Suprapubic skin (tissue), 4 donors: ENCODE data around the gene FOXK1. TPM values are rescaled to one million over a fixed set of nuclear protein-coding genes. Genes with fewer than 3 reads are reported as not detected.

Experiments used
- DNase-seq, 2 donors: peaks; one replicate each; pipeline ENCODE4 v3.0.0-alpha.2; 2019; ENCODE audit warnings: low spot score in 2 of 2
- H3K27ac ChIP-seq: fragments of 200-600 bp; sonication (generic); one replicate; pipeline ENCODE4 v1.5.1; 2019
- H3K27me3 ChIP-seq: fragments of 200-600 bp; sonication (generic); one replicate; pipeline ENCODE4 v1.5.1; 2019
- H3K36me3 ChIP-seq: fragments of 200-600 bp; sonication (generic); one replicate; pipeline ENCODE4 v1.5.1; 2019
- H3K4me1 ChIP-seq: fragments of 200-600 bp; sonication (generic); one replicate; pipeline ENCODE4 v1.5.1; 2019
- H3K4me3 ChIP-seq: fragments of 200-600 bp; sonication (generic); one replicate; pipeline ENCODE4 v1.5.1; 2019; ENCODE audit warnings: mild to moderate bottlenecking
- H3K9me3 ChIP-seq: fragments of 200-600 bp; sonication (generic); one replicate; pipeline ENCODE4 v1.5.1; 2019
- CTCF ChIP-seq, 2 donors: fragments of 200-600 bp in 1 of 2; fragments of 450-650 bp in 1 of 2; sonication (generic) in 1 of 2; IDR thresholded peaks; one replicate each; pipeline ENCODE4 v1.5.1; 2016 to 2019; ENCODE audit warnings: antibody characterized with exemption in 2 of 2, mild to moderate bottlenecking in 1 of 2, moderate library complexity in 1 of 2
- EP300 ChIP-seq: sonication (generic); formaldehyde crosslinking; IDR thresholded peaks from one replicate; pipeline ENCODE4 v1.6.1; 2017; ENCODE audit warnings: antibody characterized with exemption
- POLR2A ChIP-seq, 2 donors: fragments of 450-650 bp; IDR thresholded peaks; one replicate each; pipeline ENCODE4 v1.6.1; 2017; ENCODE audit warnings: antibody characterized with exemption in 2 of 2, mild to moderate bottlenecking in 2 of 2, moderate library complexity in 2 of 2
- POLR2AphosphoS5 ChIP-seq, 3 donors: sonication (generic); formaldehyde crosslinking; IDR thresholded peaks; one replicate each; pipeline ENCODE4 v1.6.1; 2017; ENCODE audit warnings: antibody characterized with exemption in 3 of 3
- WGBS: methylation state at CpG from one replicate; pipeline ENCODE4 v1.1.5; 2018; 5-methylcytosine and 5-hydroxymethylcytosine counted together
- total RNA-seq, 4 donors: library from RNA; depleted of rRNA; stranded (reverse); fragments of >200 nt; gene quantifications; one replicate each; pipeline ENCODE4 v1.1.0, GENCODE V29; 2016

FOXK1 gene
- total RNA-seq, 4 donors from 2014 or later: 37.5 to 68.5 (median 46.6) TPM

- peaks cover 4% of the 10 kb centered on the region for H3K4me1 ChIP-seq
- no peaks in the 10 kb centered on the region for H3K36me3 ChIP-seq
- DNase-seq: no peak
- WGBS: 94% methylated on average over 14 of the region's 26 CpGs
- H3K9me3 ChIP-seq: no peaks in the 10 kb centered on the region
- H3K27ac ChIP-seq: no peak overlapping the region
- H3K4me3 ChIP-seq: no peak overlapping the region
- peaks cover 15% of the 10 kb centered on the region for H3K27me3 ChIP-seq
- TF ChIP-seq POLR2A (IDR thresholded peaks at IDR 0.05): no peak
- no peak for TF ChIP-seq EP300
- no peak for TF ChIP-seq POLR2AphosphoS5 (IDR thresholded peaks at IDR 0.05)
- TF ChIP-seq CTCF (IDR thresholded peaks at IDR 0.05): no peak
Observed at GRCh38 chr7:4816419-4817080, 134.5 kb downstream of the FOXK1 start.

DNA sequence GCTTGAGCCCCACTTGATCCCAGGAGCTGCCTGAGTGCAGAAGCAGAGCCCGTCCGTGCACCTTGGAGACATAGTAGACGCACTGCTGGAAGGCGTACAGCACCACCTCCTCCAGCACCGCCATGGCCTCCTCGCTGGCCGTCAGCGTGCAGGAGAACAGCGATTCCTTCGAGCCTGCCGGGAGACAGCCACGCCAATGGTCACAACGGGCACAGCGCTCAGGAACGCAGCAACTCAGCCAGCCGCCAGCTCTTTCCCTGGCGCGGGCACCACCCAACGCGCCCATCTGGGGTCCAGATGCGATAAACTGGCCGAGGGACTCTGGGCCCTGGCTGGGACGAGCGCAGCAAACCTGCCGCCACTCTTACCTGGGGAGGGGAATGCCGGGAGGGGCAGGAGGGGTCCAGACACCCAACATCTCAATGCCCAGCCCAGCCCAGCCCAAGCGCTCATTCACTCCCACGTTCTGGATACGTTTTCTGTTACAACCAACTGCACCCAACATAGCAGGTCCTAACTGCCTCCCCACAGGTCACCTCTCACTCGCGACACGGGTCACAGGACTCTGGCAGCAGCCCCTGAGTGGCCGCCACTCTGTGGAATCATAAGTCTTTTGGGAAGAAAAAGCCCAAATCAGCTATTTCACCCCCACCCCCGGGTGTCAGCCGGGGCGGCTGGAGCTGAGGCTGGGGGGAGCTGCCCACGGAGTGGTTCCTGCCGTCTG, 135.2 kb downstream of the FOXK1 start:
- Histone ChIP-seq H3K27me3 (peaks cover 15% of the 10 kb centered on the region), H3K9me3 (no peaks in the 10 kb centered on the region), H3K27ac (no peak overlapping the region), H3K4me3 (no peak overlapping the region), H3K36me3 (no peaks in the 10 kb centered on the region), H3K4me1 (peaks cover 4% of the 10 kb centered on the region)
- DNase-seq: no peak
- TF ChIP-seq CTCF (IDR thresholded peaks at IDR 0.05) (no peak), EP300 (no peak), POLR2AphosphoS5 (IDR thresholded peaks at IDR 0.05) (no peak), POLR2A (IDR thresholded peaks at IDR 0.05) (no peak)
- 94% methylated on average over 34 of the region's 38 CpGs for WGBS

- no peak for DNase-seq
- peaks cover 15% of the 10 kb centered on the region for H3K27me3 ChIP-seq
- peaks cover 4% of the 10 kb centered on the region for H3K4me1 ChIP-seq
- H3K9me3 ChIP-seq: no peaks in the 10 kb centered on the region
- H3K4me3 ChIP-seq: no peak overlapping the region
- TF ChIP-seq CTCF (IDR thresholded peaks at IDR 0.05) (no peak), EP300 (no peak), POLR2A (IDR thresholded peaks at IDR 0.05) (no peak), POLR2AphosphoS5 (IDR thresholded peaks at IDR 0.05) (no peak)
- H3K36me3 ChIP-seq: no peaks in the 10 kb centered on the region
- H3K27ac ChIP-seq: no peak overlapping the region
- WGBS: 96% methylated on average over 5 of the region's 32 CpGs
Observed at GRCh38 chr7:4818000-4818794, 136.1 kb downstream of the FOXK1 start.

DNA sequence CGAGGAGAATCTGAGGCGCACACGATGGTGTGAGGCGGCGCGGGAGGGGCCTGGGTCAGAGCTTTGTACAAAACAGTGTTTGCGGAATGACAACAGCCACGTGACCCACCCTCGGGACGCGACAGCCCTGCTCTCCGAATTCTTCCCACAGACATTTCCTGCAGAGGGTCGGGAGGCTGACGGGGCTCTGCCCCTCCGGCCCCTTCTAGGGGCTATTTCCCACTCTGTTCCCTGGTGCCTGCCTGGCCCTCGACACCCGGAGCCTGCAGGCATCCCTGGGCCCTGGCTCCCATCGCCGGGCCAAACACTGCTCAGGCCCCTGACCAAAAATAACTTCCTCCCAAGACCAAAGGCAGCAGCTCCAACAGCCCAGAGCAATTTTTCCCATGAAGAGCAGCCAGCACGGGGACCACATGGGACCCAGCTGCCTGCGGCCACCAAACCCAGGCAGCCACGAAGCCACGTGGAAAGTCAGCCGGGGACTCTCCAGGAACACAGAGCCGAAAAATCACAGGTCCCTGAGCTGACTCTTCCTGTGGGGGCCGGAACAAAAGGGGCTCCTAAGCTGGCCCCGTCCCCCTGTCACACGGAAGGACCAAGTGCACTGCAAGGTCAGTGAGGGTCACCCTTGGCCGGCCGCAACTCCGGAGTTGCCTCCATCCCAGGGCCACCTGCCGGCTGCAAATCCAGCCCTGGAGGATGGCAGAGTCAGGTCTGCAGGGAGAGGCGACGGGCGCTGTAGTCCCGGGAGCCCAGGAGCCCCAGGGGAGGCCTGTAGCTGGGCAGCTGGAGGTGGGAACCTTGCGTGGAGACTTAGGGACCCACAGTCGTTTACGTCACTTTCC, 137.7 kb downstream of the FOXK1 start:
- peak in 1 of 2 donors; percentile 74 for DNase-seq
- H3K9me3 ChIP-seq: no peaks in the 10 kb centered on the region

More for the DNA sequence above, 137.7 kb downstream of the FOXK1 start:
- Histone ChIP-seq H3K4me3 (no peak overlapping the region), H3K36me3 (no peaks in the 10 kb centered on the region), H3K27me3 (peaks cover 15% of the 10 kb centered on the region), H3K4me1 (peaks cover 4% of the 10 kb centered on the region), H3K27ac (no peak overlapping the region)
- TF ChIP-seq POLR2A (IDR thresholded peaks at IDR 0.05) (no peak), EP300 (no peak), POLR2AphosphoS5 (IDR thresholded peaks at IDR 0.05) (no peak), CTCF (IDR thresholded peaks at IDR 0.05) (no peak)
- 75% methylated on average over 35 of the region's 39 CpGs for WGBS
